WERI-Rb-1 (cell line): ENCODE measurements around the gene FNDC3B.

ENCODE experiments used
- DNase-seq: peaks from one replicate; pipeline ENCODE4 v3.0.0-alpha.2; 2020
- H3K27ac ChIP-seq: fragments of 250-450 bp; sonication (Bioruptor Pico); 2 replicates; pipeline ENCODE4 v1.5.1; 2020; ENCODE audit warnings: mild to moderate bottlenecking, moderate library complexity
- H3K27me3 ChIP-seq: fragments of 250-450 bp; sonication (Bioruptor Pico); 2 replicates; pipeline ENCODE4 v1.5.1; 2021; ENCODE audit warnings: mild to moderate bottlenecking, low read depth, moderate library complexity; ENCODE audit not compliant: insufficient read depth, severe bottlenecking
- H3K36me3 ChIP-seq: fragments of 250-450 bp; sonication (Bioruptor Pico); 2 replicates; pipeline ENCODE4 v1.5.1; 2020; ENCODE audit warnings: mild to moderate bottlenecking, moderate library complexity
- H3K4me3 ChIP-seq: 2 replicates; pipeline ENCODE4 v1.5.1; 2011; ENCODE audit warnings: low read depth, mild to moderate bottlenecking, control low read depth, low read length
- H3K9me3 ChIP-seq: fragments of 250-450 bp; sonication (Bioruptor Pico); 2 replicates; pipeline ENCODE4 v1.5.1; 2021; ENCODE audit warnings: mild to moderate bottlenecking, moderate library complexity; ENCODE audit not compliant: severe bottlenecking
- CTCF ChIP-seq: IDR thresholded peaks from 2 replicates; pipeline ENCODE4 v1.5.1; 2011; ENCODE audit warnings: low read depth, mild to moderate bottlenecking, control low read depth, inconsistent platforms, low read length

Gene FNDC3B

GRCh38 chr3:172119266-172119969 lies 80.0 kb downstream of the FNDC3B start:
- DNase-seq: no peak
- Histone ChIP-seq H3K4me3 (no peak overlapping the region), H3K27ac (no peak overlapping the region), H3K27me3 (no peaks in the 10 kb centered on the region), H3K9me3 (no peaks in the 10 kb centered on the region), H3K36me3 (no peaks in the 10 kb centered on the region; the same call in 1 of the 2 replicates)
- no peak for TF ChIP-seq CTCF

DNA sequence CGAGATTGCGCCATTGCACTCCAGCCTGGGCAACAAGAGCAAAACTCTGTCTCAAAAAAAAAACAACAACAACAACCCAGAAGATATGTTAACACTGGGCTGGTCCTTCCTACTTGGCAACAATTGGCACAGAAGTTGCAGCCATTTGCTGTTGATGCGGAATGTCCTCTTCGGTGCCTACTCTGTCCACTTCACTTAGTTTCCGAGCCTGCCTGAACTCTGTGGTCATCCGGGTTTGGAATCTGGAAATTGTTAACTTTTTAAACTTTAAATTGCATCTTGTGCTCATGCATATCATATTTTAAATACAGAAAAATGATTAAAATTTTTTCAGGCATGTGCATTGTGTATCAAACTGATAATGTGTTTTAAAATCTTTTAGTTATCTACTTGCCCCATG lies 81.5 kb downstream of the FNDC3B start:
- no peaks in the 10 kb centered on the region; the same call in 1 of the 2 replicates for H3K36me3 ChIP-seq
- H3K4me3 ChIP-seq: no peak overlapping the region
- H3K27me3 ChIP-seq: no peaks in the 10 kb centered on the region
- DNase-seq: no peak
- H3K27ac ChIP-seq: no peak overlapping the region
- H3K9me3 ChIP-seq: no peaks in the 10 kb centered on the region
- TF ChIP-seq CTCF: no peak

- H3K27me3 ChIP-seq: no peaks in the 10 kb centered on the region
- no peak overlapping the region for H3K4me3 ChIP-seq
- no peaks in the 10 kb centered on the region for H3K9me3 ChIP-seq
- no peak for TF ChIP-seq CTCF
- H3K36me3 ChIP-seq: no peaks in the 10 kb centered on the region
- H3K27ac ChIP-seq: no peak overlapping the region
- no peak for DNase-seq
Observed at GRCh38 chr3:172121981-172122380, 82.6 kb downstream of the FNDC3B start.

GRCh38 chr3:172124271-172124670 lies 84.9 kb downstream of the FNDC3B start:
- no peaks in the 10 kb centered on the region for H3K36me3 ChIP-seq
- no peak overlapping the region for H3K27ac ChIP-seq
- no peak for TF ChIP-seq CTCF

DNA sequence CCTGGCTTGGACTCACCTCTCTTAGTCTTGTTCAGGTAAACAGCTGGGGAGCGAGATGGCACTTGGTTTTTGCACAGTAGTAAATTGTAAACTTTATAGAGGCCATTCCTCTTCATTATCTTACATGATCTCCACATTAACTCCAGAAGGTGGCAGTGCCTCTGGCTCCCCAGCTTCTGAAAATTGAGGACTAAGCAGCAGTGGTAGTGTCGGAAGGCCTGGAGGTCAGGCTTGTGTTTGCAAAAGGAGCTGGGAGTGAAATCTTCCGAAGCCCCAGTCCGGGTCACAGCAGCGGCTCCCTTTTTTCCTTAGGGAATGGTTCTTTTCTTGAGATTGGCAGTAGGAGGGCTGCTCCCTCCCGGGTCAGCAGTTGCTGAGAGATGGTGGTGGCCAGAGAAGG lies 85.7 kb downstream of the FNDC3B start:
- Histone ChIP-seq H3K27me3 (no peaks in the 10 kb centered on the region), H3K36me3 (no peaks in the 10 kb centered on the region), H3K27ac (no peak overlapping the region), H3K4me3 (no peak overlapping the region), H3K9me3 (no peaks in the 10 kb centered on the region)
- no peak for TF ChIP-seq CTCF
- no peak for DNase-seq

More at GRCh38 chr3:172124271-172124670, 84.9 kb downstream of the FNDC3B start:
- Histone ChIP-seq H3K4me3 (no peak overlapping the region), H3K27me3 (no peaks in the 10 kb centered on the region), H3K9me3 (no peaks in the 10 kb centered on the region)
- no peak for DNase-seq

DNA sequence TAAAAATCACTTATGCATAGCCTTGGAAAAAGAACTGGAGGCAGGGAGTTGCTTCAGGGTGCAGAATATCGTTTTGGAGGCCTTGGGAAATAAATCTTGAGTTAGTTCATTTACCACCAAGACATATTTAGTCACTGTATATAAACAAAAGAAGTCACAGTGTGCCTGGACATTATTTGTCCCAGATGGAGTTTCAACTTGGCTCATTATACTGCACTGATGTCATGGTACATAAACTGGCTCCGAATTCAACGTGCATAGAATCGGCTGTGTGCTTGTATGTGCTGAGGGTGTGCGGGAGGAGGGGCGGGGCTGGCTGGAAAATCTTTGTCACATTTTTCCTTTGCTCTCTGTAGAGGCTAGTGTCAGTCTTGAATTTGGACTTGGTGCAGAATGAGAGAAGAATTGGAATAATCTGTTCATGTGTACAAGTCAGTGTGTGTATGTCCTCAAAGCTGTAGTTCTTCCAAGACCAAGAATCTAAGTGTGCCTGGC lies 86.6 kb downstream of the FNDC3B start:
- Histone ChIP-seq H3K36me3 (no peaks in the 10 kb centered on the region), H3K9me3 (no peaks in the 10 kb centered on the region), H3K27me3 (no peaks in the 10 kb centered on the region), H3K4me3 (no peak overlapping the region), H3K27ac (no peak overlapping the region)
- no peak for TF ChIP-seq CTCF
- DNase-seq: no peak
